ENCODE results near the gene WFDC12. TPM values are rescaled to one million over a fixed set of nuclear protein-coding genes. Genes with fewer than 3 reads are reported as not detected.

WFDC12 gene
- total and polyA plus RNA-seq, 2 donors (not counting 3 experiments of a cell fraction or from before 2014, with no cell fraction given), result not detected

GRCh38 chr20:45087097-45087790, 37.0 kb downstream of the WFDC12 start:
- ChIA-PET POLR2A (no interaction called here), CTCF (interaction anchor here (2.4 to 3.1 kb wide), 2 partner anchors 9 to 43 kb away, joined by 10 to 13 read pairs; no protein-coding TSS in a partner anchor)
- no peak for DNase-seq (ENCODE audit: low read depth, low spot score)
- Histone ChIP-seq H3K27me3 (ENCODE audit: control insufficient read depth in 2 of 2, insufficient read depth in 2 of 2, low read length in 2 of 2) (no peaks in the 10 kb centered on the region), H3K27ac (ENCODE audit: insufficient read depth, low read depth, low read length) (no peak overlapping the region), H3K4me2 (ENCODE audit: insufficient read depth, low read length) (no peak overlapping the region), H2AFZ (ENCODE audit: low read depth, low read length) (no peak overlapping the region), H3K4me3 (replicated peaks in 1 of 3; ENCODE audit: insufficient read depth in 1 of 3, low read depth in 1 of 3, low read length in 3 of 3) (no peak overlapping the region), H3K79me2 (ENCODE audit: control insufficient read depth, insufficient read depth, low read length) (no peaks in the 10 kb centered on the region), H3K36me3 (ENCODE audit: control insufficient read depth in 2 of 2, extremely low read depth in 1 of 2, insufficient read depth in 2 of 2, low read length in 2 of 2) (no peaks in the 10 kb centered on the region), H3K9ac (replicated peaks; ENCODE audit: extremely low read depth, insufficient read depth, low read length) (no peak overlapping the region), H3K9me1 (replicated peaks; ENCODE audit: control insufficient read depth, extremely low read depth, insufficient read depth, low read length) (no peaks in the 10 kb centered on the region), H4K20me1 (replicated peaks; ENCODE audit: control insufficient read depth, extremely low read depth, insufficient read depth, low read length) (no peaks in the 10 kb centered on the region), H3K9me3 (replicated peaks; ENCODE audit: control insufficient read depth, insufficient read depth, low read length) (no peaks in the 10 kb centered on the region), H3K4me1 (ENCODE audit: control insufficient read depth, extremely low read depth, insufficient read depth, low read length) (peaks cover 2% of the 10 kb centered on the region)
- intact Hi-C loops (cut with micrococcal nuclease), result no loop called here
- no peak for FAIRE-seq
- no TSS peak for BruUV-seq (replicated peaks)
- TF ChIP-seq JUN (IDR thresholded peaks at IDR 0.05; ENCODE audit: borderline replicate concordance, insufficient read depth, insufficient read length, low read depth) (no peak), POLR2AphosphoS5 (IDR thresholded peaks at IDR 0.05; ENCODE audit: insufficient read depth, low read depth, low read length) (no peak), EZH2 (IDR thresholded peaks at IDR 0.05; ENCODE audit: borderline replicate concordance, low read depth, low read length, severe bottlenecking) (no peak), MYC (IDR thresholded peaks at IDR 0.05; ENCODE audit: low read depth, low read length) (no peak), CTCF (IDR thresholded peaks at IDR 0.05; ENCODE audit: extremely low read depth in 1 of 2, insufficient read depth in 1 of 2, low read depth in 1 of 2, low read length in 2 of 2) (no peak), FOS (IDR thresholded peaks at IDR 0.05; ENCODE audit: borderline replicate concordance, insufficient read depth, low read length) (no peak), GATA2 (IDR thresholded peaks at IDR 0.05; ENCODE audit: insufficient read depth, insufficient read length, low read depth, low read length) (no peak), POLR2A (IDR thresholded peaks at IDR 0.05; ENCODE audit: low read depth, low read length) (no peak)
- dilution Hi-C loops (cut with MboI; ENCODE audit: extremely low pct_ligation_motif_present, low sequenced_read_pairs), result no loop called here

Measured in endothelial cell of umbilical vein (primary cell).